ENCODE measurements around the gene ZNF560. TPM values are rescaled to one million over a fixed set of nuclear protein-coding genes. Genes with fewer than 3 reads are reported as not detected.

ZNF560 gene
- not detected in 2 replicates for total RNA-seq

DNA sequence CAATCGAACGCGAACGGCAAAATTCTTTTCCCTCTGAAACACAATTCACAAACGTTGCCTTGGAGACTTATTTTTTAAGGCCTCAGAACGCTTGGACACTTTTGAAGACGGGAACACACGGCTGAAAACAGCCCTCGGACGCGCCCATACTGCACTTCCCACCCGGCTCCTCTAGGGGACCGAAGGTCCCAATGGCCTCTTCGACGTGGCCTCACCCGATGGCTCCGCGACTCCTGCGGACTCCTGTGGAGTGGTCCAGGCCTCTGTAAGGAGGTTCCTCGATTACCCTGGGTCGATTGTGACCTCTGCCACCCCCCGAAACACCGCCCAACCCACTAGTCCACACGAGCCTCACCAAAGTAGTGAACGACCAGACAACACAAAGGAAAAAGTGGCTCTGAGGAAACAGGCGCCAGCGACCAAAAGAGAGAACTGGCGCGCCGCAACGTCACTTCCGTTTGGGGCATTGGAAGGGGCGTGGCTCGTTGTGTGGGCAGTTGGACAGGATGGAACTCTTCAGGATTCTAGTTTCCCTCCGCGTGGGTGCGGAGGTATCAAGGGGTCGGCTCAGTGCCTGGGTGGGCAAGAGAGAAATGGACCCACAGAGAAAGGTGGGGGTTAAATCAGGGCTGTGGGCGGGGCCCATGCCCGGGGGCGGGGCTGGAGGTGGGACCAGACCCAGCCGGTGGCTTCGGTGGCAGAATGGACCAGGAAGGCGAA is at the start of gene ZNF560:
TSS of gene ZNF560 (minus strand) at position 434 of the 720 bp plus-strand sequence. CDS start 23,303 bp downstream, outside the sequence.

DNA sequence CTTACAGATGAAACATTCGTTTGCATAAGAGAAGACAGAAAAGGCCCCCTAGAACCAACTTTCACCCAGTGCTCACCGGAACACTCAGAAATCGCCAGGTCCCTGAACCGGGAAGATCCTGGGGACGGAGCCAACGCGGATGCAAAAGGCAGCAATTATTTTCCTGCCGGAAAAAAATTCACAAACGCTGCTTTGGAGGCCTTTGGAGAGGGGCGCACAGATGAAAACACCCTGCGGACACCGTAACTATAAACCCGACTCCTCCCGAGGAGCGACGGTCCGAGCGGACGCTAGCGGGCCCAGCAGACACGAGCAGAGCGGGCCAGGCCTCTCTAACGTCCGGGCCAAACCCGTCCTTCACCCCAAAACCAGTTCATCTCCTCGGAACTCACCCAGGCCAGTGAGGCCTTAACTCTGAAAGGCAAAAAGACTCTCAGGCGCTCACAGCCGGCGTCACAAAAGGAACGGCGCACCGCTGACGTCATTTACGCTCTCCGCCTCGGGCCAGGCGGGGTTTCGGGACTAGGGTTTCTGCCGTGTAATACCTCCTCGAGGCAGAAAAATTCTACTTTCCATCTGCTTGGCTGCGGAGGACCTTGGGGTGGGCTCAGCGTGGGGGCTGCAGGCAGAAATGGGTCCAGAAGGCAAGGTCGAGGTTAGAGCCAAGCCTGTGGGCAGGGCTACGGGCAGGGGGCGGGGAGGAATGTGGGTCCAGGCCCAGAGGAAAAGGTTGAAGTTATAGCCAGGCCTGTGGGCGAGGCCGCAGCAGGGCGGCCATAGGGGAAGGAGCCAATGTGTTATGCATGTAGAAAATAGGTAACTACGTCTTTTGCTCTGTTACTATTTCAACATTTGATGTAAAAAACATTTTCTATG is 40.0 kb upstream of the ZNF560 start, which contains the start of gene ZNF426:
TSS of gene ZNF426 (minus strand) at position 463 of the 876 bp plus-strand sequence. CDS start 2,413 bp downstream, outside the sequence.

DNA sequence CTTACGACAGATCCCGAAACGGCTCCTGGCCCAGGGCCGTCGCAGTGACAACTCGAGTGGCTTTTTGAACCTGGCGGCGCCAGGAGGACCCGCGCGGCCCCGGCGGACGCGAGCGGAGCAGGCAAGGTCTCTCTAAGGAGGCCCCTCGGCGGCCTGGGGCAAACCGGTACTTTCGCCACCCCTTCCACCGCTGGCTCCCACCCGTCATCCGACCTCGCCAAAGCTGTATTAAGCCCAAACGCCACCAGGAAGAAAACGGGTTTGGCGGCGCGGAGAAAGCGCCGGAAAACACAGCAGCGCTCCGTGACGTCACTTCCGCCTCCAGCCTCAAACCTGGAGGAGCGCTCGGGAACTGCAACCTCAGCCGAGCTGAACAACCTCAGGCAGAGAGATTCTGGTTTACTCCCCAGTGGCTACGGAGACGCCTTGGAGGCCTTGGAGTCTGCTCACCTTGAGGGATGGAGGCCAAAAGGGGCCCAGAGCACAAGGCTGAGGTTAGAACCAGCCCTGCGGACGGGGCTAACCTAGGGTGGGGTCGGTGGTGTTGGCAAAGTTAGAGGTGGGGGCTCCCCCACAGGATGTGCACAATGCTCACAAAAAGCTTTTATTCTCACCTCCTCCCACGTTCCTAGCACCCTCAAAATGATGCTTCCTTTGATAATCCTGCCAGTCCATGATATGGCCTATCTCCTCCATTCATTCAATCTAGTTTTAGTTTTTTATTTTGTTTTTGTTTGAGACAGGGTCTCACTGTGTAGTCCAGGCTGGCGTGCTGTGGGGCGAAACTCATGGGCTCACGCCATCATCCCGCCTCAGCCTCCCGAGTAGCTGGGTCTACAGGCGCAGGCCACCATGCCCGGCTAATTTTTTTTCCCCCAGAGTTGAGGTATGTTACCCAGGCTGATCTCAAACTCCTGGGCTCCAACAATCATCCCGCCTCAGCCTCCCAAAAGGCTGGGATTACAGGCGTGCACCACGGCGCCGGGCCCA is 62.8 kb downstream of the ZNF560 start, which contains the start of gene ZNF266:
TSS of gene ZNF266 (minus strand) at position 295 of the 990 bp plus-strand sequence. CDS start 15,484 bp downstream, outside the sequence.

Other genes starting within 250 kb of the ZNF560 start
- not detected in 2 replicates for gene OR7E24, start 247.7 kb downstream of the ZNF560 start, total RNA-seq
- 2.6 and 5.8 TPM in 2 replicates for gene ZNF699, start 188.8 kb downstream of the ZNF560 start, total RNA-seq
- 6.5 and 6.9 TPM in 2 replicates for gene ZNF559, start 174.4 kb downstream of the ZNF560 start, total RNA-seq
- 0.15 and 2.0 TPM in 2 replicates for gene ZNF177, start 135.6 kb downstream of the ZNF560 start, total RNA-seq
- gene ZNF266, start 63.0 kb downstream of the ZNF560 start, total RNA-seq: 8.9 and 9.1 TPM in 2 replicates
- 6.6 and 9.2 TPM in 2 replicates for gene ZNF426, start 40.0 kb upstream of the ZNF560 start, total RNA-seq
- 15.1 and 15.3 TPM in 2 replicates for gene ZNF121, start 85.9 kb upstream of the ZNF560 start, total RNA-seq
- 24.5 and 31.6 TPM in 2 replicates for gene ZNF561, start 122.6 kb upstream of the ZNF560 start, total RNA-seq
- gene ZNF562, start 176.5 kb upstream of the ZNF560 start, total RNA-seq: 18.9 and 22.8 TPM in 2 replicates

Data from mammary microvascular endothelial cell (primary cell).